ENCODE measurements around the gene FTCD. TPM values are rescaled to one million over a fixed set of nuclear protein-coding genes. Genes with fewer than 3 reads are reported as not detected.

FTCD gene
- total and polyA plus RNA-seq, 10 of the 15 experiments (the other 5 are each of a cell fraction or from before 2014, with no cell fraction given): 0.27 to 0.28 TPM; not detected in 8

- H3K27ac ChIP-seq (ENCODE audit: control insufficient read depth, insufficient read depth): no peak overlapping the region
- no peak overlapping the region for H3K4me2 ChIP-seq (ENCODE audit: control insufficient read depth, insufficient read depth)
- no peak overlapping the region for H2AFZ ChIP-seq (ENCODE audit: control insufficient read depth, low read depth, low read length)
- WGBS (ENCODE audit: insufficient coverage, insufficient replicate concordance, low lambda C conversion rate, missing lambda C conversion rate): 90% methylated on average over 24 of the region's 24 CpGs
- H3K9me3 ChIP-seq (replicated peaks; ENCODE audit: control insufficient read depth, insufficient read depth, low read length): peaks cover 2% of the 10 kb centered on the region; the same call in 1 of the 3 replicates
- ATAC-seq: no peak
- DNase-seq (ENCODE audit: low read depth, low spot score): no peak
- no peak for FAIRE-seq
- ChIA-PET SMC1A (ENCODE audit: uncharacterized antibody, unreplicated experiment) (no interaction called here), RAD21 (ENCODE audit: unreplicated experiment) (no interaction called here), CTCF (no interaction called here), POLR2A (no interaction called here)
- no peak overlapping the region for H3K9ac ChIP-seq (ENCODE audit: control insufficient read depth, insufficient read depth, low read length)
- H3K36me3 ChIP-seq (ENCODE audit: control insufficient read depth in 2 of 2, insufficient read depth in 2 of 2, low read length in 1 of 2): no peaks in the 10 kb centered on the region
- intact Hi-C loops (cut with micrococcal nuclease; ENCODE audit: unreplicated experiment): no loop called here
- in situ Hi-C loops (cut with MboI): no loop called here
- TF ChIP-seq, protein P1, sequence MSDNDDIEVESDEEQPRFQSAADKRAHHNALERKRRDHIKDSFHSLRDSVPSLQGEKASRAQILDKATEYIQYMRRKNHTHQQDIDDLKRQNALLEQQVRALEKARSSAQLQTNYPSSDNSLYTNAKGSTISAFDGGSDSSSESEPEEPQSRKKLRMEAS (IDR thresholded peaks at IDR 0.05; ENCODE audit: low read depth, low read length): no peak
- TF ChIP-seq, protein P2, sequence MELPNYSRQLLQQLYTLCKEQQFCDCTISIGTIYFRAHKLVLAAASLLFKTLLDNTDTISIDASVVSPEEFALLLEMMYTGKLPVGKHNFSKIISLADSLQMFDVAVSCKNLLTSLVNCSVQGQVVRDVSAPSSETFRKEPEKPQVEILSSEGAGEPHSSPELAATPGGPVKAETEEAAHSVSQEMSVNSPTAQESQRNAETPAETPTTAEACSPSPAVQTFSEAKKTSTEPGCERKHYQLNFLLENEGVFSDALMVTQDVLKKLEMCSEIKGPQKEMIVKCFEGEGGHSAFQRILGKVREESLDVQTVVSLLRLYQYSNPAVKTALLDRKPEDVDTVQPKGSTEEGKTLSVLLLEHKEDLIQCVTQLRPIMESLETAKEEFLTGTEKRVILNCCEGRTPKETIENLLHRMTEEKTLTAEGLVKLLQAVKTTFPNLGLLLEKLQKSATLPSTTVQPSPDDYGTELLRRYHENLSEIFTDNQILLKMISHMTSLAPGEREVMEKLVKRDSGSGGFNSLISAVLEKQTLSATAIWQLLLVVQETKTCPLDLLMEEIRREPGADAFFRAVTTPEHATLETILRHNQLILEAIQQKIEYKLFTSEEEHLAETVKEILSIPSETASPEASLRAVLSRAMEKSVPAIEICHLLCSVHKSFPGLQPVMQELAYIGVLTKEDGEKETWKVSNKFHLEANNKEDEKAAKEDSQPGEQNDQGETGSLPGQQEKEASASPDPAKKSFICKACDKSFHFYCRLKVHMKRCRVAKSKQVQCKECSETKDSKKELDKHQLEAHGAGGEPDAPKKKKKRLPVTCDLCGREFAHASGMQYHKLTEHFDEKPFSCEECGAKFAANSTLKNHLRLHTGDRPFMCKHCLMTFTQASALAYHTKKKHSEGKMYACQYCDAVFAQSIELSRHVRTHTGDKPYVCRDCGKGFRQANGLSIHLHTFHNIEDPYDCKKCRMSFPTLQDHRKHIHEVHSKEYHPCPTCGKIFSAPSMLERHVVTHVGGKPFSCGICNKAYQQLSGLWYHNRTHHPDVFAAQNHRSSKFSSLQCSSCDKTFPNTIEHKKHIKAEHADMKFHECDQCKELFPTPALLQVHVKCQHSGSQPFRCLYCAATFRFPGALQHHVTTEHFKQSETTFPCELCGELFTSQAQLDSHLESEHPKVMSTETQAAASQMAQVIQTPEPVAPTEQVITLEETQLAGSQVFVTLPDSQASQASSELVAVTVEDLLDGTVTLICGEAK (IDR thresholded peaks at IDR 0.05; ENCODE audit: borderline replicate concordance): no peak
- TF ChIP-seq ZZZ3 (IDR thresholded peaks at IDR 0.05; ENCODE audit: control insufficient read depth, insufficient read length, low read depth): no peak
- TF ChIP-seq SIX5 (IDR thresholded peaks at IDR 0.05; ENCODE audit: low read depth, low read length, severe bottlenecking): no peak
- no peak for TF ChIP-seq CEBPB (IDR thresholded peaks at IDR 0.05; ENCODE audit: borderline replicate concordance in 1 of 2, low read depth in 2 of 2, low read length in 2 of 2)
- TF ChIP-seq RBBP5 (conservative IDR thresholded peaks at IDR 0.05): no peak
- no peak for TF ChIP-seq PBX3 (IDR thresholded peaks at IDR 0.05; ENCODE audit: insufficient replicate concordance, low read depth, low read length)
- TF ChIP-seq LARP7 (IDR thresholded peaks at IDR 0.05): no peak
- TF ChIP-seq YY1 (IDR thresholded peaks at IDR 0.05; ENCODE audit: low read depth, low read length): no peak
- no peak for TF ChIP-seq HCFC1 (IDR thresholded peaks at IDR 0.05; ENCODE audit: low read length)
- no peak for TF ChIP-seq USF2 (IDR thresholded peaks at IDR 0.05; ENCODE audit: borderline replicate concordance, low read depth, low read length)
- TF ChIP-seq SRF (IDR thresholded peaks at IDR 0.05; ENCODE audit: low read depth in 2 of 2, low read length in 2 of 2): no peak
- TF ChIP-seq TBL1XR1 (IDR thresholded peaks at IDR 0.05; ENCODE audit: low read depth, low read length): no peak
- TF ChIP-seq ZNF384 (IDR thresholded peaks at IDR 0.05; ENCODE audit: borderline replicate concordance, low read depth, low read length): no peak
- BruUV-seq (replicated peaks): no TSS peak
- H3K4me1 ChIP-seq (ENCODE audit: control insufficient read depth, insufficient read depth, low read length): no peaks in the 10 kb centered on the region; the same call in 1 of the 2 replicates
- no peaks in the 10 kb centered on the region for H3K27me3 ChIP-seq (replicated peaks in 1 of 2; ENCODE audit: control insufficient read depth in 2 of 2, insufficient read depth in 2 of 2, low read length in 1 of 2)
- no peaks in the 10 kb centered on the region for H4K20me1 ChIP-seq (ENCODE audit: control insufficient read depth, insufficient read depth)
- no peaks in the 10 kb centered on the region for H3K79me2 ChIP-seq (ENCODE audit: control insufficient read depth, insufficient read depth, low read length)
- H3K4me3 ChIP-seq: no peak overlapping the region
Measured at GRCh38 chr21:46180079-46180722, 24.8 kb upstream of the FTCD start.

All from GM12878 (cell line).